ENCODE measurements around the gene AIFM3. TPM values are rescaled to one million over a fixed set of nuclear protein-coding genes. Genes with fewer than 3 reads are reported as not detected.

Gene AIFM3
- total RNA-seq, 2 experiments from 2014 or later: 0.14 TPM; not detected in 1

- Mint-ChIP-seq H3K36me3 (no peaks in the 10 kb centered on the region), H3K4me3 (no peak overlapping the region), H3K27me3 (no peaks in the 10 kb centered on the region), H3K27ac (no peak overlapping the region), H3K9me3 (no peaks in the 10 kb centered on the region), H3K4me1 (peaks cover 19% of the 10 kb centered on the region)
- no peak for DNase-seq
Observed at GRCh38 chr22:21022955-21023614, 56.0 kb downstream of the AIFM3 start.

- Mint-ChIP-seq H3K4me1 (peaks cover 19% of the 10 kb centered on the region), H3K27ac (peak overlapping the region; percentile 75), H3K27me3 (no peaks in the 10 kb centered on the region), H3K36me3 (no peaks in the 10 kb centered on the region), H3K4me3 (peak overlapping the region; percentile 47), H3K9me3 (no peaks in the 10 kb centered on the region)
- DNase-seq: peak; percentile 47
Observed at GRCh38 chr22:21025266-21025665, 58.2 kb downstream of the AIFM3 start.

- Mint-ChIP-seq H3K27me3 (peaks cover 2% of the 10 kb centered on the region), H3K36me3 (no peaks in the 10 kb centered on the region), H3K27ac (no peak overlapping the region), H3K4me1 (peaks cover 19% of the 10 kb centered on the region), H3K9me3 (no peaks in the 10 kb centered on the region), H3K4me3 (peak overlapping the region; percentile 47)
- no peak for DNase-seq
Observed at GRCh38 chr22:21025763-21026755, 59.0 kb downstream of the AIFM3 start.

- H3K36me3 Mint-ChIP-seq: no peaks in the 10 kb centered on the region
- H3K4me3 Mint-ChIP-seq: no peak overlapping the region
- no peak for DNase-seq
- peaks cover 17% of the 10 kb centered on the region for H3K4me1 Mint-ChIP-seq
- no peak overlapping the region for H3K27ac Mint-ChIP-seq
- no peaks in the 10 kb centered on the region for H3K9me3 Mint-ChIP-seq
- H3K27me3 Mint-ChIP-seq: peaks cover 4% of the 10 kb centered on the region
Observed at GRCh38 chr22:21026783-21027692, 60.0 kb downstream of the AIFM3 start.

GRCh38 chr22:21028277-21029251, 61.5 kb downstream of the AIFM3 start:
- no peak for DNase-seq
- Mint-ChIP-seq H3K4me1 (peaks cover 19% of the 10 kb centered on the region), H3K9me3 (no peaks in the 10 kb centered on the region), H3K27ac (no peak overlapping the region), H3K4me3 (no peak overlapping the region), H3K27me3 (peaks cover 4% of the 10 kb centered on the region), H3K36me3 (no peaks in the 10 kb centered on the region)

GRCh38 chr22:21029486-21030025, 62.5 kb downstream of the AIFM3 start:
- peaks cover 21% of the 10 kb centered on the region for H3K4me1 Mint-ChIP-seq
- no peak overlapping the region for H3K27ac Mint-ChIP-seq
- no peak overlapping the region for H3K4me3 Mint-ChIP-seq
- peaks cover 4% of the 10 kb centered on the region for H3K27me3 Mint-ChIP-seq
- H3K9me3 Mint-ChIP-seq: no peaks in the 10 kb centered on the region
- H3K36me3 Mint-ChIP-seq: no peaks in the 10 kb centered on the region
- no peak for DNase-seq

GRCh38 chr22:21030032-21030431, 63.0 kb downstream of the AIFM3 start:
- Mint-ChIP-seq H3K36me3 (no peaks in the 10 kb centered on the region), H3K4me1 (peaks cover 19% of the 10 kb centered on the region), H3K4me3 (no peak overlapping the region), H3K27me3 (peaks cover 4% of the 10 kb centered on the region), H3K27ac (no peak overlapping the region), H3K9me3 (no peaks in the 10 kb centered on the region)
- DNase-seq: no peak

Other genes starting within 250 kb of the AIFM3 start
- not detected for gene SERPIND1, start 193.1 kb upstream of the AIFM3 start, total RNA-seq
- gene PI4KA, start 108.4 kb upstream of the AIFM3 start, total RNA-seq: 10 to 100 TPM; 49.3 to 51.3 TPM
- 10 to 100 TPM; 21.5 to 22.1 TPM for gene SNAP29, start 108.2 kb upstream of the AIFM3 start, total RNA-seq
- 10 to 100 TPM; 82.1 to 82.2 TPM for gene CRKL, start 49.8 kb upstream of the AIFM3 start, total RNA-seq
- gene LZTR1, start 15.0 kb downstream of the AIFM3 start, total RNA-seq: 10 to 100 TPM; 32.4 to 39.2 TPM
- gene THAP7, start 34.9 kb downstream of the AIFM3 start, total RNA-seq: 10 to 100 TPM; 34.3 to 34.5 TPM
- gene P2RX6, start 47.9 kb downstream of the AIFM3 start, total RNA-seq: under 1 TPM; 0.14 to 0.43 TPM
- gene SLC7A4, start 65.3 kb downstream of the AIFM3 start, total RNA-seq: under 1 TPM; 0.41 to 0.44 TPM
- not detected for gene LRRC74B, start 78.7 kb downstream of the AIFM3 start, total RNA-seq

Measured in activated naive CD8-positive, alpha-beta T cell treated with anti-CD3 and anti-CD28 coated beads for 36 hours (primary cell).